Neutrophil (primary cell): ENCODE measurements around the gene SGF29.

Experiments used
- H3K27ac ChIP-seq: fragments of 200-600 bp; sonication (generic); 2 replicates; pipeline ENCODE4 v1.5.1; 2016; ENCODE audit warnings: mild to moderate bottlenecking, moderate library complexity
- H3K27me3 ChIP-seq: fragments of 200-600 bp; sonication (generic); 2 replicates; pipeline ENCODE4 v1.6.0; 2016; ENCODE audit warnings: mild to moderate bottlenecking
- H3K36me3 ChIP-seq: fragments of 200-600 bp; sonication (generic); 2 replicates; pipeline ENCODE4 v1.5.1; 2017
- H3K4me1 ChIP-seq, 2 experiments: fragments of 200-600 bp in 1 of 2; sonication (generic) in 1 of 2; 1 replicate in 1 of 2; 2 replicates in 1 of 2; pipeline versions ENCODE4 v1.5.1 to v1.6.1; 2013 to 2016; ENCODE audit warnings: low read depth in 1 of 2, low read length in 1 of 2, mild to moderate bottlenecking in 1 of 2, moderate library complexity in 1 of 2; ENCODE audit not compliant: control insufficient read depth in 1 of 2, insufficient read depth in 1 of 2
- H3K4me3 ChIP-seq, 2 experiments: fragments of 200-600 bp in 1 of 2; sonication (generic) in 1 of 2; 1 replicate in 1 of 2; 2 replicates in 1 of 2; pipeline ENCODE4 v1.5.1; 2013 to 2016; ENCODE audit warnings: low read depth in 1 of 2, low read length in 1 of 2, mild to moderate bottlenecking in 1 of 2, moderate library complexity in 1 of 2
- H3K9me3 ChIP-seq: fragments of 200-600 bp; sonication (generic); 2 replicates; pipeline ENCODE4 v1.5.1; 2016
- CTCF ChIP-seq: fragments of 200-600 bp; sonication (generic); IDR thresholded peaks from 2 replicates; pipeline ENCODE4 v1.5.1; 2016; ENCODE audit warnings: antibody characterized with exemption

The SGF29 gene

GRCh38 chr16:28585674-28586073 is 32.0 kb downstream of the SGF29 start:
- no peaks in the 10 kb centered on the region for H3K4me1 ChIP-seq
- no peak overlapping the region for H3K4me3 ChIP-seq
- no peaks in the 10 kb centered on the region for H3K27me3 ChIP-seq
- no peaks in the 10 kb centered on the region for H3K9me3 ChIP-seq
- no peak overlapping the region for H3K27ac ChIP-seq
- peaks cover 57% of the 10 kb centered on the region for H3K36me3 ChIP-seq
- no peak for TF ChIP-seq CTCF

- TF ChIP-seq CTCF = no peak
- peaks cover 65% of the 10 kb centered on the region for H3K36me3 ChIP-seq
Measured at GRCh38 chr16:28586466-28586865, 32.7 kb downstream of the SGF29 start.

GRCh38 chr16:28587386-28587785 is 33.7 kb downstream of the SGF29 start:
- peaks cover 67% of the 10 kb centered on the region for H3K36me3 ChIP-seq
- no peaks in the 10 kb centered on the region for H3K4me1 ChIP-seq
- H3K27ac ChIP-seq = no peak overlapping the region
- TF ChIP-seq CTCF = no peak
- H3K4me3 ChIP-seq = no peak overlapping the region
- H3K27me3 ChIP-seq = no peaks in the 10 kb centered on the region
- no peaks in the 10 kb centered on the region for H3K9me3 ChIP-seq

More at GRCh38 chr16:28586466-28586865, 32.7 kb downstream of the SGF29 start:
- H3K27me3 ChIP-seq = no peaks in the 10 kb centered on the region
- H3K4me1 ChIP-seq = no peaks in the 10 kb centered on the region
- no peaks in the 10 kb centered on the region for H3K9me3 ChIP-seq
- H3K27ac ChIP-seq = no peak overlapping the region
- no peak overlapping the region for H3K4me3 ChIP-seq

GRCh38 chr16:28589069-28589468 is 35.3 kb downstream of the SGF29 start:
- Histone ChIP-seq H3K4me3 (no peak overlapping the region), H3K4me1 (no peaks in the 10 kb centered on the region), H3K27ac (no peak overlapping the region), H3K27me3 (no peaks in the 10 kb centered on the region), H3K36me3 (peaks cover 68% of the 10 kb centered on the region), H3K9me3 (no peaks in the 10 kb centered on the region)
- no peak for TF ChIP-seq CTCF

GRCh38 chr16:28589930-28590329 is 36.2 kb downstream of the SGF29 start:
- no peaks in the 10 kb centered on the region for H3K9me3 ChIP-seq
- no peak overlapping the region for H3K27ac ChIP-seq
- H3K4me3 ChIP-seq = no peak overlapping the region
- no peaks in the 10 kb centered on the region for H3K4me1 ChIP-seq
- no peak for TF ChIP-seq CTCF
- H3K27me3 ChIP-seq = no peaks in the 10 kb centered on the region
- peaks cover 66% of the 10 kb centered on the region for H3K36me3 ChIP-seq
